B cell (primary cell): ENCODE results near the gene KLHDC8B.

ENCODE experiments used
- CTCF ChIP-seq: fragments of 200-600 bp; IDR thresholded peaks from one replicate; pipeline ENCODE4 v1.8.0; 2022; ENCODE audit warnings: antibody characterized with exemption, mild to moderate bottlenecking
- EZH2 ChIP-seq: IDR thresholded peaks from 2 replicates; pipeline ENCODE4 v1.6.1; 2012; ENCODE audit warnings: borderline replicate concordance, low read depth, mild to moderate bottlenecking, moderate library complexity, low read length; ENCODE audit not compliant: insufficient read depth, poor library complexity, severe bottlenecking

GRCh38 chr3:49174397-49174985 lies 3.1 kb downstream of the KLHDC8B start:
- TF ChIP-seq CTCF (no peak), EZH2 (no peak)
